Measurements from ENCODE around the gene MRM3. TPM values are rescaled to one million over a fixed set of nuclear protein-coding genes. Genes with fewer than 3 reads are reported as not detected.
A peak's percentile ranks its signal among the peaks of the same experiment; 100 is the strongest.
"Not testable (repeated sequence)": the region's sequence is repeated elsewhere in the genome, so short reads cannot be mapped to it uniquely, and the experiment has no call there.

MRM3 gene
- total RNA-seq, 6 experiments from 2014 or later: 10.0 to 18.1 (median 13.4) TPM

DNA sequence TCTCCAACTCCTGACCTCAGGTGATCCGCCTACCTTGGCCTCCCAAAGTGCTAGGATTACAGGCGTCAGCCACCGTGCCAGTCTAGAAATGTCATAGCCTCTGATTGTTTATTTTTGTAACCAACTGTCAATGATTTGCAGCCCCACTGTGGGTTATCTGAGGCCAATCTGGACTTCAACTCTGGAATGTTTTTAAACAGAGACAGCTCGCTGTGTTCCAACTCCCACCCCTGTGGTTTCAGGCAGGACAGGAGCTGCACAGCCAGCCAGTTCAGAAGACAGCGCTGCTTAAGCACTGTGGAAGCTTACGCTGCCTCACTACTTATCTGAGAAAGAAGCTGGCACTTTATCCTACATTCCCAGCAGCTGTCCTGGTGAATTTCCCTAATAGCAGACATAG, 19.5 kb downstream of the MRM3 start:
- intact Hi-C loops (cut with DNase I): no loop called here
- H3K4me3 ChIP-seq: no peak overlapping the region
- H3K4me1 ChIP-seq: peaks cover 0 to 3% (median 0%) of the 10 kb centered on the region in 4 donors
- H3K27ac ChIP-seq: no peak overlapping the region
- 60% methylated on average over 5 of the region's 6 CpGs for WGBS (ENCODE audit: insufficient coverage, low coverage, low lambda C conversion rate, missing lambda C conversion rate)
- TF ChIP-seq, protein P1, sequence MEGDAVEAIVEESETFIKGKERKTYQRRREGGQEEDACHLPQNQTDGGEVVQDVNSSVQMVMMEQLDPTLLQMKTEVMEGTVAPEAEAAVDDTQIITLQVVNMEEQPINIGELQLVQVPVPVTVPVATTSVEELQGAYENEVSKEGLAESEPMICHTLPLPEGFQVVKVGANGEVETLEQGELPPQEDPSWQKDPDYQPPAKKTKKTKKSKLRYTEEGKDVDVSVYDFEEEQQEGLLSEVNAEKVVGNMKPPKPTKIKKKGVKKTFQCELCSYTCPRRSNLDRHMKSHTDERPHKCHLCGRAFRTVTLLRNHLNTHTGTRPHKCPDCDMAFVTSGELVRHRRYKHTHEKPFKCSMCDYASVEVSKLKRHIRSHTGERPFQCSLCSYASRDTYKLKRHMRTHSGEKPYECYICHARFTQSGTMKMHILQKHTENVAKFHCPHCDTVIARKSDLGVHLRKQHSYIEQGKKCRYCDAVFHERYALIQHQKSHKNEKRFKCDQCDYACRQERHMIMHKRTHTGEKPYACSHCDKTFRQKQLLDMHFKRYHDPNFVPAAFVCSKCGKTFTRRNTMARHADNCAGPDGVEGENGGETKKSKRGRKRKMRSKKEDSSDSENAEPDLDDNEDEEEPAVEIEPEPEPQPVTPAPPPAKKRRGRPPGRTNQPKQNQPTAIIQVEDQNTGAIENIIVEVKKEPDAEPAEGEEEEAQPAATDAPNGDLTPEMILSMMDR (IDR thresholded peaks at IDR 0.05): no peak
- TF ChIP-seq POLR2A (IDR thresholded peaks at IDR 0.05): no peak
- ATAC-seq (peak in 3 of 4 donors; percentile 32 to 81 (median 36)), DNase-seq (no peak)
- H3K36me3 ChIP-seq: no peaks in the 10 kb centered on the region
- no peaks in the 10 kb centered on the region for H3K27me3 ChIP-seq
- no peaks in the 10 kb centered on the region for H3K9me3 ChIP-seq

DNA sequence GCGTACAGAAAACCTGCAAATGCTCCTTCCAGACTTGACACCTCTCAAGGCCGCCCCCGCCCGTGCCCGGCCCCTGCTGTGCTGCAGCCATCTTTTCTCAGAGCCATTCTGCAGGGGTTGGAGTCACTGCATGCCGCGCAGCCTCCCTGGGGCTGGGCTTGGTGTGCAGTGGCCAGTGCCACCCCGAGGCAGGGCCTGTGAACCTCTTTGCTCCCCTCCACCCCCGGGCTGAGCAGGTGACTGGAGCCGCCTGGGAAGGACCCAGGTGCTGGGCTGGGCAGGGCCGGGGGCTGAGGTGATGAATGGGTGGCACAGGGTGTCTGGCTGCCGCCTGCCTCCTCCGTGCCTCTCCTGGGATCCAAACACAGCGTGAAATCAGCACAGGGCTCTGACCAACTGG, 20.3 kb downstream of the MRM3 start:
- WGBS (ENCODE audit: insufficient coverage, low coverage, low lambda C conversion rate, missing lambda C conversion rate): 80% methylated on average over 4 of the region's 14 CpGs
- TF ChIP-seq, protein P1 (IDR thresholded peaks at IDR 0.05): no peak
- no peak for TF ChIP-seq POLR2A (IDR thresholded peaks at IDR 0.05)
- DNase-seq (no peak), ATAC-seq (peak in 1 of 4 donors; percentile 6)
- intact Hi-C loops (cut with DNase I): no loop called here
- no peaks in the 10 kb centered on the region for H3K9me3 ChIP-seq
- no peaks in the 10 kb centered on the region for H3K27me3 ChIP-seq
- no peaks in the 10 kb centered on the region for H3K36me3 ChIP-seq
- no peak overlapping the region for H3K4me3 ChIP-seq
- H3K4me1 ChIP-seq: peaks cover 0 to 3% (median 0%) of the 10 kb centered on the region in 4 donors
- H3K27ac ChIP-seq: no peak overlapping the region

GRCh38 chr17:802901-803881, 21.0 kb downstream of the MRM3 start:
- H3K4me3 ChIP-seq: no peak overlapping the region
- H3K9me3 ChIP-seq: no peaks in the 10 kb centered on the region
- WGBS (ENCODE audit: insufficient coverage, low coverage, low lambda C conversion rate, missing lambda C conversion rate): 56% methylated on average over 7 of the region's 37 CpGs
- peaks cover 0 to 3% (median 0%) of the 10 kb centered on the region in 4 donors for H3K4me1 ChIP-seq
- no peak for DNase-seq
- H3K27ac ChIP-seq: no peak overlapping the region
- intact Hi-C loops (cut with DNase I): no loop called here
- no peaks in the 10 kb centered on the region for H3K36me3 ChIP-seq
- ATAC-seq: no peak
- TF ChIP-seq, protein P1 (IDR thresholded peaks at IDR 0.05): no peak
- TF ChIP-seq POLR2A (IDR thresholded peaks at IDR 0.05): no peak
- H3K27me3 ChIP-seq: no peaks in the 10 kb centered on the region

- no peak for DNase-seq
- H3K36me3 ChIP-seq: no peaks in the 10 kb centered on the region
- H3K27me3 ChIP-seq: no peaks in the 10 kb centered on the region
- ATAC-seq: no peak
- H3K4me1 ChIP-seq: peaks cover 0 to 3% (median 0%) of the 10 kb centered on the region in 4 donors
- 50% methylated on average over 1 of the region's 41 CpGs for WGBS (ENCODE audit: insufficient coverage, low coverage, low lambda C conversion rate, missing lambda C conversion rate)
- H3K4me3 ChIP-seq: no peak overlapping the region
- intact Hi-C loops (cut with DNase I): no loop called here
- no peaks in the 10 kb centered on the region for H3K9me3 ChIP-seq
- no peak for TF ChIP-seq POLR2A (IDR thresholded peaks at IDR 0.05)
- TF ChIP-seq, protein P1 (IDR thresholded peaks at IDR 0.05): no peak
- no peak overlapping the region for H3K27ac ChIP-seq
Observed at GRCh38 chr17:804541-805435, 22.6 kb downstream of the MRM3 start.

GRCh38 chr17:805886-806285, 23.7 kb downstream of the MRM3 start:
- H3K4me3 ChIP-seq; H3K4me1 ChIP-seq; H3K27ac ChIP-seq; DNase-seq; H3K36me3 ChIP-seq; ATAC-seq; H3K27me3 ChIP-seq; intact Hi-C loops (cut with DNase I); H3K9me3 ChIP-seq: not testable (repeated sequence)
- no CpG with 5 or more reads among the region's 23 CpGs for WGBS (ENCODE audit: insufficient coverage, low coverage, low lambda C conversion rate, missing lambda C conversion rate)
